ENCODE measurements around the gene KLHL42. TPM values are rescaled to one million over a fixed set of nuclear protein-coding genes. Genes with fewer than 3 reads are reported as not detected.

The KLHL42 gene
- total RNA-seq, 1 experiment from 2014 or later: 21.5 TPM

DNA sequence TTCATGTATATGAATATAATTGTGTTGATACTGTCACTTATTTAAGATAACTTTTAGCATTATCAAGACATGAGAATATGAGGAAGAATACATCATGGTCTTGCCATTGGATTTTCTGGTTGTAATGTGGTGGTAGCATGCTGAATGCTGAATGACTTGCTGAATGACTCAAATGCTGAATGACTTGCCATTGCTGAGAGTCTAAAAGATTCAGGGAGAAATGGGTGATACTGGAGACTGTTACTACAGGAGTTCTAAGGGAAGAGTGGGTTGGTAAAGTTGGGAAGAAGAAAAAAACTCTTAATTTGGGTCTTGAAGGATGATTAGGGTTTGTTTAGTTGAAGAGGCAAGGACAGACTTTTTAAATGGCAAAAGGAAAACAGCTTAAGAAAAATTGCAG lies 72.1 kb downstream of the KLHL42 start:
- DNase-seq (ENCODE audit: low read depth): no peak

Other genes with a start within 250 kb of the KLHL42 start
- gene REP15, start 83.8 kb upstream of the KLHL42 start, total RNA-seq (2014; rRNA removed): 1.6 and 3.4 TPM in 2 replicates
- 64.6 and 67.3 TPM in 2 replicates for gene MRPS35, start 69.4 kb upstream of the KLHL42 start, total RNA-seq (2014; rRNA removed)
- gene MANSC4, start within 50 bp of the KLHL42 start, total RNA-seq (2014; rRNA removed): not detected in 2 replicates
- 0.51 and 0.63 TPM in 2 replicates for gene PTHLH, start 192.5 kb downstream of the KLHL42 start, total RNA-seq (2014; rRNA removed)

Measured in LHCN-M2 (cell line).